Left forelimb (tissue), 1 donor: Measurements from ENCODE around the gene PNMT.
"Not testable (repeated sequence)": the region's sequence is repeated elsewhere in the genome, so short reads cannot be mapped to it uniquely, and the experiment has no call there.

ENCODE experiments used
- DNase-seq: peaks from one replicate; pipeline ENCODE4 v3.0.0-alpha.2; 2018; ENCODE audit warnings: low spot score

PNMT gene

GRCh38 chr17:39709319-39709997, 41.2 kb downstream of the PNMT start:
- DNase-seq = no peak

DNA sequence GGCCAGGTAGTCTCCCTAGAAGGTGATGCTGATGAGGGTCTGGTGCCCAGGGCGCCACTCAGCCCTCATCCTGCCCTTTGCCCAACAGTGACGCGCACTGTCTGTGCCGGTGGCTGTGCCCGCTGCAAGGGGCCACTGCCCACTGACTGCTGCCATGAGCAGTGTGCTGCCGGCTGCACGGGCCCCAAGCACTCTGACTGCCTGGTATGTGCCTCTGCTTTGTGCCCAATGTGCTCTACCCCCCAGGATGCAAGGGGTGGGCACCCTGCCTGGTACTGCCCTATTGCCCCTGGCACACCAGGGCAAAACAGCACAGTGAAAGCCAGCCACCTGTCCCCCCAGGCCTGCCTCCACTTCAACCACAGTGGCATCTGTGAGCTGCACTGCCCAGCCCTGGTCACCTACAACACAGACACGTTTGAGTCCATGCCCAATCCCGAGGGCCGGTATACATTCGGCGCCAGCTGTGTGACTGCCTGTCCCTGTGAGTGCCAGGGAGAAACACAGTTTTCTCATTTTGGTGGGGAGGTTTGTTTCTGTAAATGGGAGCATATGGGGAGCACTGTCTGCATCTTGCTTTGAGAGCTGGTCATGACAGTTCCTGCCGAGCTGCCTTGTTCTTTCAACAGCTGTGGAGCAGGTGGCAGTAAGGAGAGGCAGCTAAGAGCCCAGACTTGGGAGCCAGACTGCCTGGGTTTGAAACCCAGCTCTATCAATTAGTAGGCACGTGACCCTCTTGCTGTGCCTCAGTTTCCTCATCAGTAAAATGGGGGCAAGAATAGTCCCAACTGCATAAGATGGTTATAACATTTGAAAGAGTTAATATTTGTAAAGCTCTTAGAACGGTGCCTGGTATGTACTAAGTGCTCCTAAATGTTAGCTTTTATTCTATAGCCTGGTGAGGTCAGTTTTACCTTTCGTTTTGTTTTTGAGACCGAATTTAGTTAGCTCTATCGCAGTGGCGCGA, 42.0 kb downstream of the PNMT start:
- DNase-seq = no peak

GRCh38 chr17:39711071-39711470, 42.8 kb downstream of the PNMT start:
- not testable (repeated sequence) for DNase-seq

DNA sequence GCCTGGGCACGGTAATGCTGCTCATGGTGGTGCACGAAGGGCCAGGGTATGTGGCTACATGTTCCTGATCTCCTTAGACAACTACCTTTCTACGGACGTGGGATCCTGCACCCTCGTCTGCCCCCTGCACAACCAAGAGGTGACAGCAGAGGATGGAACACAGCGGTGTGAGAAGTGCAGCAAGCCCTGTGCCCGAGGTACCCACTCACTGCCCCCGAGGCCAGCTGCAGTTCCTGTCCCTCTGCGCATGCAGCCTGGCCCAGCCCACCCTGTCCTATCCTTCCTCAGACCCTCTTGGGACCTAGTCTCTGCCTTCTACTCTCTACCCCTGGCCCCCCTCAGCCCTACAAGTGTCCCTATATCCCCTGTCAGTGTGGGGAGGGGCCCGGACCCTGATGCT, 43.6 kb downstream of the PNMT start:
- DNase-seq = no peak

GRCh38 chr17:39714234-39714633, 46.0 kb downstream of the PNMT start:
- no peak for DNase-seq

DNA sequence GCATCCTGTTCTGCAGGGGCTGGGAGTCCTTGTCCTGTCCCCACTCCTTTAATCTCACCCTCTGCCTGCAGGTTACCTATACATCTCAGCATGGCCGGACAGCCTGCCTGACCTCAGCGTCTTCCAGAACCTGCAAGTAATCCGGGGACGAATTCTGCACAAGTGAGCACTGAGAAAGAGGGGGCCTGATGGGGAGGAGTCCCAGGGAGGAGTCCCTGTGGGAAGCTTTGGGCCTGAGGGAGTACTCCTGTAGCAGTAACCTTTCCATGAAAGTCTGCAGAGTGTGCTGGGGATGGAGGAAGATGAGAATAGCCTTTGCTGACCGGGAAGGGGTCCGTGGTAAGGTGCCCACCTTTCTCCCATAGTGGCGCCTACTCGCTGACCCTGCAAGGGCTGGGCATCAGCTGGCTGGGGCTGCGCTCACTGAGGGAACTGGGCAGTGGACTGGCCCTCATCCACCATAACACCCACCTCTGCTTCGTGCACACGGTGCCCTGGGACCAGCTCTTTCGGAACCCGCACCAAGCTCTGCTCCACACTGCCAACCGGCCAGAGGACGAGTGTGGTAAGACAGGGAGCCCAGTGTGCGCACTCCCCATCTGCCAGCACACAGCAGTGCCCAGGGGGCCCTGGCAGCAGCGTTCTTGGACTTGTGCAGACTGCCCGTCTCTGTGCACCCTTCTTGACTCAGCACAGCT, 47.3 kb downstream of the PNMT start:
- DNase-seq = no peak

DNA sequence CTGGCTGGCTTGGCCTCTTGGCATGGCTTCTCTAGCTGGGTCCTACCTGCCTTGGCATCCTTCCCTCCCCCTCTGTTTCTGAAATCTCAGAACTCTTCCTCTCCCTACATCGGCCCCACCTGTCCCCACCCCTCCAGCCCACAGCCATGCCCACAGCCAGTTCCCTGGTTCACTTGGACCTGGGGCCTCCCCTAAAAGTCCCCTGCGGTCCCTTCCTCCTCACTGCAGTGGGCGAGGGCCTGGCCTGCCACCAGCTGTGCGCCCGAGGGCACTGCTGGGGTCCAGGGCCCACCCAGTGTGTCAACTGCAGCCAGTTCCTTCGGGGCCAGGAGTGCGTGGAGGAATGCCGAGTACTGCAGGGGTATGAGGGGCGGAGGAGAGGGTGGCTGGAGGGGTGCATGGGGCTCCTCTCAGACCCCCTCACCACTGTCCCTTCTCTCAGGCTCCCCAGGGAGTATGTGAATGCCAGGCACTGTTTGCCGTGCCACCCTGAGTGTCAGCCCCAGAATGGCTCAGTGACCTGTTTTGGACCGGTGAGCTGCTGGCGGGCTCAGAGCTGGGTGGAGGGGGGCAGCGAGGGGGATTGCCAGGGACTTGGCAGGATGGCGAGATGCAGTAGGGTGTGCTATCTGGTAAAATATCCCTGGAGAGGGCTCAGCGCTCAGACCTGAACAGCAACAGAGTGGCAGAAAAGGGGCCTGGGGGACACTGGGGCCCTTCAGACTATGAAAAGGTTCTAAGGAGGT, 48.0 kb downstream of the PNMT start:
- peak; percentile 51 for DNase-seq

DNA sequence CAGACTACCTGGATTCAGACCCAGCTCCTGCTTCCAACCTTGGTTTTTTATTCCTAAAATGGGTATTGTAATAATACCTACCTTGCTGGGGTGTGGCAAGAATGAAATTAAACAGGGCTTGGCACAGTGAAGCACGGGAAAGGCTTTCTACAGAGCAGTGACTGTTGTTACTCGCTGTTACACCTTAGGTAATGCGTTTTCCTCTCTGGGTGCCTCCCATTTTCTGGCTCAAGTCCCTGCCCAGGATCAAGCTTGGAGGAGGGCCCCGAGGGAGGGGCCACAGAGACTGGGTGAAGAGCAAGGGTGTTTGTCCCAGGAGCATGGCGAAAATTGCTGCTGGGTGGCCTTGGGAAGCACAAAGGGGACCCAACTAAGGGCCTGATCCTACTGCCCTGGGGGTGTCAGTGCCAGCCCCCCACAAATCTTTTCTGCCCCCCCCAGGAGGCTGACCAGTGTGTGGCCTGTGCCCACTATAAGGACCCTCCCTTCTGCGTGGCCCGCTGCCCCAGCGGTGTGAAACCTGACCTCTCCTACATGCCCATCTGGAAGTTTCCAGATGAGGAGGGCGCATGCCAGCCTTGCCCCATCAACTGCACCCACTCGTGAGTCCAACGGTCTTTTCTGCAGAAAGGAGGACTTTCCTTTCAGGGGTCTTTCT, 48.8 kb downstream of the PNMT start:
- peak; percentile 59 for DNase-seq

- DNase-seq = no peak
Measured at GRCh38 chr17:39717660-39718059, 49.4 kb downstream of the PNMT start.

DNA sequence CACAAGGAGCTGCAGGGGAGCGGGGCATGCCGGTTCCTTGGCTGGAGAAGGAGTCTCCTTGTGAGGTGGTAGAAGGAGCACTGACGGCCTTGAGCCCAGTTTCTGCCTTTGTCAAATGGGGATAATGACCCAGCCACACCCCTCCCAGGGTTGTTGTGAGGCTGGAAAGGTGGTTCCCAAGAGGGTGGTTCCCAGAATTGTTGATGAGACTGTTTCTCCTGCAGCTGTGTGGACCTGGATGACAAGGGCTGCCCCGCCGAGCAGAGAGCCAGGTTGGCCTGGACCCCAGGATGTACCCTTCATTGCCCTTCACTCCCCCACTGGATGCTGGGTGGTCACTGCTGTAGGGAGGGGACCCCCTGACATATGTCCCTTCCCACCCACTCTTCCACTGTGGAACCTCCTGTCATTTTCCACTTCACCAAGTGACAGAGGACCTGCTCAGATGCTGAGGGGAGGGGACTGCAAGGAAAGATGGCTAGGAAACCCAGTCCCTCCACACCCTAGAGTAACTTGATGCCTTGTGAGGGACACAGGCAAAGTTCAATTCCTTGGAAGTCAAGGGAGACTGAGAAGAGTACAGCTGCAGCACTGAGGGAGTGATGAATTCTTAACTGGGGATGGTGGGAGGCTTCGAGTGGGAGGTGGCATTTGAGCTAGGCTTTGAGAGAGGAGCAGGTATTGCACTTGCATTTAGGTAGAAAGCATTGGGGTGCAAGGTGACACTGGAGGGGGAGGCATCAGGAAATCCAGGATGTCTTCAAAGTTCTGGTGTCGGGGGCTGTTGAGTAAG, 51.5 kb downstream of the PNMT start:
- no peak for DNase-seq
